Smooth muscle cell (in vitro differentiated cells): ENCODE results near the gene ZDHHC14. TPM values are rescaled to one million over a fixed set of nuclear protein-coding genes. Genes with fewer than 3 reads are reported as not detected.
A peak's percentile ranks its signal among the peaks of the same experiment; 100 is the strongest.

ENCODE experiments used
- DNase-seq: peaks from one replicate; lab custom pipeline; 2025; ENCODE audit not compliant: unreplicated experiment; lab: John Stamatoyannopoulos, UW
- H2AFZ ChIP-seq: fragments of 200-600 bp; sonication (generic); 2 replicates; pipeline ENCODE4 v1.6.0; 2016; ENCODE audit warnings: antibody characterized with exemption, low read depth, mild to moderate bottlenecking
- H3F3A ChIP-seq: fragments of 200-600 bp; sonication (generic); 2 replicates; pipeline ENCODE4 v1.6.0; 2017; ENCODE audit warnings: antibody characterized with exemption, low read depth
- H3K27ac ChIP-seq: fragments of 200-600 bp; sonication (generic); 2 replicates; pipeline ENCODE4 v1.5.1; 2016; ENCODE audit warnings: low read depth, mild to moderate bottlenecking
- H3K27me3 ChIP-seq: fragments of 200-600 bp; sonication (generic); 2 replicates; pipeline ENCODE4 v1.6.1; 2016; ENCODE audit warnings: low read depth, mild to moderate bottlenecking
- H3K36me3 ChIP-seq: fragments of 200-600 bp; sonication (generic); 2 replicates; pipeline ENCODE4 v1.5.1; 2016; ENCODE audit warnings: low read depth
- H3K4me1 ChIP-seq: fragments of 200-600 bp; sonication (generic); 2 replicates; pipeline ENCODE4 v1.5.1; 2016; ENCODE audit warnings: low read depth
- H3K4me2 ChIP-seq: fragments of 200-600 bp; sonication (generic); 2 replicates; pipeline ENCODE4 v1.6.0; 2016; ENCODE audit warnings: mild to moderate bottlenecking
- H3K4me3 ChIP-seq: fragments of 200-600 bp; sonication (generic); 2 replicates; pipeline ENCODE4 v1.5.1; 2016; ENCODE audit warnings: mild to moderate bottlenecking
- H3K79me2 ChIP-seq: fragments of 200-600 bp; sonication (generic); 2 replicates; pipeline ENCODE4 v1.6.0; 2016; ENCODE audit warnings: low read depth, mild to moderate bottlenecking
- H3K9ac ChIP-seq: fragments of 200-600 bp; sonication (generic); 2 replicates; pipeline ENCODE4 v1.6.0; 2016; ENCODE audit warnings: low read depth
- H3K9me3 ChIP-seq: fragments of 200-600 bp; sonication (generic); replicated peaks from 2 replicates; pipeline ENCODE4 v1.5.1; 2016; ENCODE audit warnings: low read depth
- H4K20me1 ChIP-seq: fragments of 200-600 bp; sonication (generic); 2 replicates; pipeline ENCODE4 v1.6.0; 2016; ENCODE audit warnings: low read depth
- WGBS: methylation state at CpG from one replicate; pipeline ENCODE4 v1.1.7; 2016; ENCODE audit warnings: low lambda C conversion rate; 5-methylcytosine and 5-hydroxymethylcytosine counted together
- polyA plus RNA-seq: library from polyadenylated mRNA; unstranded; fragments of >200 nt; fragmentation: Nextera tagmentation; extraction: Ambion mirVana; gene quantifications from 2 replicates; pipeline ENCODE4 v1.2.1, GENCODE V29; 2016
- total RNA-seq: library from RNA; depleted of rRNA; stranded (reverse); fragments of >200 nt; gene quantifications from 2 replicates; pipeline ENCODE4 v1.2.3, GENCODE V29; 2014
- TF ChIP-seq, protein P1 (sequence below): fragments of 200-600 bp; sonication (generic); IDR thresholded peaks from 2 replicates; pipeline ENCODE4 v1.5.1; 2017; ENCODE audit warnings: borderline replicate concordance, mild to moderate bottlenecking, antibody characterized with exemption; ENCODE audit not compliant: insufficient read depth, poor library complexity, severe bottlenecking

Gene ZDHHC14
- total and polyA plus RNA-seq, 2 experiments from 2014 or later: 1.3 to 1.6 TPM

DNA sequence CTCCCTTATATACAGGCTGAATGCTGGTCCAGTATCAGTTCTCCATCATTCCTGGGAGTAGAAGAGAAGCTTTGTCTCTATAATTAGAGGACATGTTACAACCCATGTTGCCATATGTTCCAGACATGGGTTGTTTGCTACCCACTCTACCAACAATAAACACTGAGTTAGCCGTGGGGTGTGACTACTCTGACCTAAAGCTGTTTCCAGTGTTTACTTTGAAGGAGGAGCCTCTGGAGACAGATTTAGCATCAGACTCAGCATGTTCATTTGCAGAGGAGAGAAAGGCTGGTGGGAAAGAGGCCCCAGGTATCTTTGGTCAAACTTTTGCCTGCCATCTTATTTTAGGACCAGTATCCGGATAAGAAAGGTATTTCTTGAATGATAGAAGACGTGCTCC, 284.2 kb downstream of the ZDHHC14 start:
- TF ChIP-seq, protein P1, sequence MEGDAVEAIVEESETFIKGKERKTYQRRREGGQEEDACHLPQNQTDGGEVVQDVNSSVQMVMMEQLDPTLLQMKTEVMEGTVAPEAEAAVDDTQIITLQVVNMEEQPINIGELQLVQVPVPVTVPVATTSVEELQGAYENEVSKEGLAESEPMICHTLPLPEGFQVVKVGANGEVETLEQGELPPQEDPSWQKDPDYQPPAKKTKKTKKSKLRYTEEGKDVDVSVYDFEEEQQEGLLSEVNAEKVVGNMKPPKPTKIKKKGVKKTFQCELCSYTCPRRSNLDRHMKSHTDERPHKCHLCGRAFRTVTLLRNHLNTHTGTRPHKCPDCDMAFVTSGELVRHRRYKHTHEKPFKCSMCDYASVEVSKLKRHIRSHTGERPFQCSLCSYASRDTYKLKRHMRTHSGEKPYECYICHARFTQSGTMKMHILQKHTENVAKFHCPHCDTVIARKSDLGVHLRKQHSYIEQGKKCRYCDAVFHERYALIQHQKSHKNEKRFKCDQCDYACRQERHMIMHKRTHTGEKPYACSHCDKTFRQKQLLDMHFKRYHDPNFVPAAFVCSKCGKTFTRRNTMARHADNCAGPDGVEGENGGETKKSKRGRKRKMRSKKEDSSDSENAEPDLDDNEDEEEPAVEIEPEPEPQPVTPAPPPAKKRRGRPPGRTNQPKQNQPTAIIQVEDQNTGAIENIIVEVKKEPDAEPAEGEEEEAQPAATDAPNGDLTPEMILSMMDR: no peak
- 69% methylated on average over 3 of the region's 3 CpGs for WGBS
- no peaks in the 10 kb centered on the region for H4K20me1 ChIP-seq

DNA sequence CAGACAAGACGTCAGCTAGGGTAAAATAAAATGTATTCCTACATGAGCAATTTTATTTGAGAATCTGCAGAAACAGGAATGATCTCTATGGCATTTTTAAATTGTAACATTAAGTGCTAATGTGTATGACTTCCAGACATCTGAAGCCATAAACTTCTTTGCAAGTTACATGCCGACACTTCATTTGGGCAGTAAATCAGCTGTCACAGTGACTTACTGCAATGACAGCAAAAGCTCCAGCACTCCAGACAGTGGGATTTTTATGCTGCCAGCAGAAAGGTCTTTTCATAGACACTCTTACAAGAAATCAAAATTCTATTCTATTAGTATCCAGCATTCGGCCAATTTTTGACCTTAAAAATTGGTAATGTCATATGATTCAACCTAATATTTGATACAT, 285.7 kb downstream of the ZDHHC14 start:
- Histone ChIP-seq H3K9ac (no peak overlapping the region), H2AFZ (peak overlapping the region; percentile 17), H3K27me3 (no peaks in the 10 kb centered on the region), H4K20me1 (no peaks in the 10 kb centered on the region), H3K4me2 (peak overlapping the region; percentile 73), H3K9me3 (no peaks in the 10 kb centered on the region), H3K79me2 (no peaks in the 10 kb centered on the region), H3K4me1 (peaks cover 17% of the 10 kb centered on the region), H3K36me3 (no peaks in the 10 kb centered on the region), H3K27ac (peak overlapping the region; percentile 58), H3F3A (no peaks in the 10 kb centered on the region), H3K4me3 (no peak overlapping the region)
- TF ChIP-seq, protein P1: no peak
- no peak for DNase-seq
- WGBS: 41% methylated on average over 3 of the region's 3 CpGs

More for the DNA sequence above, 284.2 kb downstream of the ZDHHC14 start:
- no peak for DNase-seq
- Histone ChIP-seq H2AFZ (no peak overlapping the region), H3K4me2 (no peak overlapping the region), H3K4me3 (no peak overlapping the region), H3K27me3 (no peaks in the 10 kb centered on the region), H3K9ac (no peak overlapping the region), H3K9me3 (no peaks in the 10 kb centered on the region), H3K4me1 (peaks cover 17% of the 10 kb centered on the region), H3K27ac (no peak overlapping the region), H3K79me2 (no peaks in the 10 kb centered on the region), H3F3A (no peaks in the 10 kb centered on the region), H3K36me3 (no peaks in the 10 kb centered on the region)

DNA sequence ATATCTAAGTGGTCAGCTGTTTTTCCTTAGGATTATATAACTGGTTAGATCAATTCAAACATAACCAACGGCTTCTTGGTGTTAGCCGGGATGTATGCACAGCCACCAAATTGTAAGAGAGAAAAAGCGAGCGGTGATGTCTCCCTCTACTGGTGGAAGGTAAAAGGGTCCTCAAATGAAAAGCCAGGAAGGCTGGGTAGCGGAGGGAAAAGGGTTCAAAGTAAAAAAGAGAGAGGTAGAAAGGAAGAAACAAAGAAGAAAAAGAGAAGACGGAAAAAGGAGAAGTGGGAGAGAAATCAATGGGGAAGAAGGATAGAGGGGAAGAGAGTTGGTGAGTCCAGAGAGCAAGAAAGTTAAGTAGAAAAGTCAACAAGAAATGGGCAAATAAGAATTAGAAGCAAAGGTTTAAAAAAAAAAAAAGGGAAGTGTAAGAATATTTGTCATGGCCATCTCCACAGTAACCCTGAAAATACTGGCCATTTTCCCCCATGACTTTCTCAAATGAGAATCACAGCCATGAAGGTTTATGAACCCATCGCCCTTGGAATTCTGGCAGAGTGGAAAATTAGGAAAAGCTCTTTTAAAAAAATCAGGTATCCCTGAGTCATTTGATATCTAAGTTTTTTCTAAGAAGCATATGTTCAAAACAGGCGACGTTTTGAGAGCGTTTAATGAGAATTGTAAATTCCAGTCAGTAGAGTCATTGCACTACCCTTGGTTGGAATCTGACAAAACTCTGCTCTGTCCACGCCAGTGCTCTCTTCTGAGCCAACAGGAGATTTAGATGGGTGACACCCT, 286.4 kb downstream of the ZDHHC14 start:
- H3K4me1 ChIP-seq: peaks cover 17% of the 10 kb centered on the region
- H3K36me3 ChIP-seq: no peaks in the 10 kb centered on the region
- no peaks in the 10 kb centered on the region for H3K79me2 ChIP-seq
- peak overlapping the region; percentile 73 for H3K4me2 ChIP-seq
- no peak for DNase-seq
- TF ChIP-seq, protein P1: peak; percentile 91
- H2AFZ ChIP-seq: peak overlapping the region; percentile 17
- no peaks in the 10 kb centered on the region for H4K20me1 ChIP-seq
- WGBS: 14% methylated on average over 11 of the region's 11 CpGs
- no peaks in the 10 kb centered on the region for H3K9me3 ChIP-seq
- H3K27me3 ChIP-seq: no peaks in the 10 kb centered on the region
- H3K4me3 ChIP-seq: no peak overlapping the region
- H3K9ac ChIP-seq: peak overlapping the region; percentile 51
- H3K27ac ChIP-seq: peak overlapping the region; percentile 58
- no peaks in the 10 kb centered on the region for H3F3A ChIP-seq

DNA sequence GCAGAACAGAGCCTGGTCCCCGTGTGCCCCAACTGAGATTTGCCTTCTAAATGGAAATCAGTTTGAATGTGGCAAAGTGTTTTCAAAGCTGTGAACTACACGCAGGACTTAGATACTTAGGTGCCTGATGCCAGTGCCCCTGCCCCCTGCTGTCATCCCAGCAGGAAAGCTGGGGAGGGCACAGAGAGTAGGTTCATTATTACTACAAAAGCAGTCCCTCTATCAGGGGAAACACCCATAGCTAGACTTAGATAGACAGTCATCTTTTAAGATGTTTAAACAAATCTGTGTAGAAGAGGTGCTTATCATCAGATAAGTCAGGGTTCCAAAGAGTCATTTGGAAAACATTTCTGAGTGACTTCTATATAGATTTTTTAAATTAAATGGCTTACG, 287.0 kb downstream of the ZDHHC14 start:
- no peak overlapping the region for H3K9ac ChIP-seq
- H3F3A ChIP-seq: no peaks in the 10 kb centered on the region
- H3K27ac ChIP-seq: peak overlapping the region; percentile 58
- H3K4me1 ChIP-seq: peaks cover 17% of the 10 kb centered on the region
- no peaks in the 10 kb centered on the region for H3K27me3 ChIP-seq
- H3K79me2 ChIP-seq: no peaks in the 10 kb centered on the region
- H3K36me3 ChIP-seq: no peaks in the 10 kb centered on the region
- no peaks in the 10 kb centered on the region for H4K20me1 ChIP-seq
- H3K4me3 ChIP-seq: no peak overlapping the region
- peak overlapping the region; percentile 73 for H3K4me2 ChIP-seq
- DNase-seq: no peak
- WGBS: 24% methylated on average over 3 of the region's 3 CpGs
- TF ChIP-seq, protein P1: no peak
- H2AFZ ChIP-seq: no peak overlapping the region
- H3K9me3 ChIP-seq: no peaks in the 10 kb centered on the region
